HG02588 (cell line): ENCODE results near the gene HIGD2A.

ENCODE experiments used
- ATAC-seq: cut with Tn5 transposase; IDR thresholded peaks from one replicate; pipeline ENCODE4 v1.9.1; 2021; ENCODE audit warnings: mild to moderate bottlenecking, moderate library complexity; ENCODE audit not compliant: unreplicated experiment

HIGD2A gene

DNA sequence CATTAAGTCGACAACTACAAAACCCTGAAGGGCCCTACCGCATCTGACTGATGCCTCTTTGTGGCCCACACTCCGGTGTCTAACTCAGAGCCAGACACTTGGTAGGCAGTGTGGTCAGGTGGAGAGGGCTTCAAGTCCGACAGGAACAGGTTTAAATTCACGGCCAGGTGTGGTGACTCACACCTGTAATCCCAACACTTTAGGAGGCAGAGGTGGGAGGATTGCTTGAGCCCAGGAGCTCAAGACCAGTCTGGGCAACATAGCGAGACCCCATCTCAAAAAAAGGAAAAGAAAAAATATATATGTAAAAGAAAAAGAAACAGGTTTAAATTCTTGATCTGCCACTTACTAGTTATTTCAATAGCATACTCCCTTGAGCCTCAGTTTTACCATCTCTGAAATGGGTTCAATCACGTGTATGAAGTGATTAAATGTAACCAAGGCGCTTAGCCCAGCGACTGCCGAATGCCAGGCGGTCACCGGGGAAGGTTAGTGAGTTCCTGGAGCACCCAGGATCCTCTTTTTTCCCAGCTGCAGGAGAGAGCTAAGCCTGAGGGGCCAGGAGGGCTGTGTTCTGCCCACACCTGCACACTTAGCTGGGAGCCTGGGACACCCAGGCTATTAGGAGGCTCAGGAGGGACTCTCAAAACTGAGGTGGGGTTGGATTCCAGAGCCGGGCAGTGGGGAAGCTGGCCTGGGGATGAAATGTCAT is 26.8 kb downstream of the HIGD2A start:
- ATAC-seq = no peak

DNA sequence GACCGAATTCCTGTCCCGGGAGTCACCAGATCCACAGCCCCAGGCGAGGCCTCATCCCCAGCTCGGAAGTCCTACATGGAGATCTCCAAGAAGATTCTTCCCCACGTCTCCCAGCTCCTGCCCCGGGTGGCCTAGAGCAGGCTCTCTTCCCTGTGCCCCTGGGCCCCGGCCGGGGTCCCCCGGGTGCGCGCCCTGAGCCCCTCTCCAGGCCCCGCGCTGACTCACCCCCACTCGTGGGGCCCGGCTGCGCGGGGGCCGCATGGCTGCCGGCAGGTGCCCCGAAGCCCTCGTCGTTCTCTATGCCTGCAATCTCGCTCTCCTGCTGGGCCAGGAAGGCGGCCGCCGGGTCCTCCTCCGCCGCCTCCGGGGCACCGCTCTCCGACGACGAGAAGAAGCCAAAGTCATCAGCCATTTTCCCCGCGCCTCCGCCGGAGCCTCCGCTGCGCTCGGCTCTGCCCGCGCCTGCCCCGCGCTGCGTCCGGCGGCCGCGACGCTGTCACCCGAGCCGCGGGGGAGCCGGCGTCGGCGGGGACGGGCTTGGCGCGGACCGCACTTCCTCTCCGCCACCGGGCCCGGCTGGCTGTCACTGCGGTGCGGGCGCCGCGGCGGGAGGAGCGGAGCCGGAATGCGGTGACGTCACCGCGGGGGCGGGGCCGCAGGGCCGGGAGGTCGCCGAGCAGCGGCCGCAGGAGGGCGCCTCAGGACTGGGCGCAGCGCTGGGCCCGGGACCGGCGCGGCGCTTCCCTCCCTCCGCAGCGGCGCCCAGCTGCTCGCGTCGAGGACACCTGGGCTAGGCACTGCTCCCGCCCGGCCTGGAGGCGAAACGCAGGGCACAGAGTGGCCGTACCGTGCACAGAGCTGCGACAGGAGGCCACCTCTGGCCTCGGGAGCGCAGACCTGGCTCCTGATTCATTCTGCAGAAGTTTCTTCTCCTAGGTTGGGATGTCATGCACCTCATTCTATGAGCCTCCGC is 27.7 kb downstream of the HIGD2A start, which contains the start of gene CLTB:
TSS of gene CLTB (minus strand) at position 588 of the 973 bp plus-strand sequence. CDS start at position 412, 176 bp downstream.
- ATAC-seq = peak; percentile 92

GRCh38 chr5:176416965-176417364 is 28.4 kb downstream of the HIGD2A start:
- no peak for ATAC-seq

DNA sequence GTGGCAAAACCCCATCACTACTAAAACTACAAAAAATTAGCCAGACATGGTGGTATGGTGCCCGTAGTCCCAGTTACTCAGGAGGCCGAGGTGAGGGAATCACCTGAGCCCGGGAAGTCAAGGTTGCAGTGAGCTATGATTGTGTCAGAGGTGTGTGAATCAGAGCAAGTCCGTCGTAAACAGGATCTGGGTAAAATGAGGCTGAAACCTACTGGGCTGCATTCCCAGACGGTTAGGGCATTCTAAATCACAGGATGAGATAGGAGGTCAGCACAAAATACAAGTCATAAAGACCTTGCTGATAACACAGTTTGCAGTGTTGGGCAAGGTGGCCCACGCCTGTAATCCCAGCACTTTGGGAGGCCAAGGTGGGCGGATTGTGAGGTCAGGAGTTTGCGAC is 29.7 kb downstream of the HIGD2A start:
- ATAC-seq = no peak

DNA sequence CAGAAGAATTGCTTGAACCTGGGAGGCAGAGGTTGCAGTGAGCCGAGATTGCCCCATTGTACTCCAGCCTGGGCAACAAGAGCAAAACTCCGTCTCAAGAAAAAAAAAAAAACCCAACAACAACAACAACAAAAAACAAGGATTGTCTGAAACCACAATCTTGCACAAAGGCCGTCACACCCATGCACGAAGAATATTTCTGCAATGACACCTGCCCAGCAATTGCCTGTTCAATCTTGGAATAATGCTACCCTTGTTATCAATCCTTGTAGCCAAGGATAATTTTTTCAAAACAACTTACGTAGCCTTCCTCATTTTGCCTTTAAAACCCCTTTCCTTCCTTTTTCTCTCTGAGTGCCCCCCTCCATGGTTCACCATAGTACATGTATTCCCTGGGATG is 31.5 kb downstream of the HIGD2A start:
- no peak for ATAC-seq

DNA sequence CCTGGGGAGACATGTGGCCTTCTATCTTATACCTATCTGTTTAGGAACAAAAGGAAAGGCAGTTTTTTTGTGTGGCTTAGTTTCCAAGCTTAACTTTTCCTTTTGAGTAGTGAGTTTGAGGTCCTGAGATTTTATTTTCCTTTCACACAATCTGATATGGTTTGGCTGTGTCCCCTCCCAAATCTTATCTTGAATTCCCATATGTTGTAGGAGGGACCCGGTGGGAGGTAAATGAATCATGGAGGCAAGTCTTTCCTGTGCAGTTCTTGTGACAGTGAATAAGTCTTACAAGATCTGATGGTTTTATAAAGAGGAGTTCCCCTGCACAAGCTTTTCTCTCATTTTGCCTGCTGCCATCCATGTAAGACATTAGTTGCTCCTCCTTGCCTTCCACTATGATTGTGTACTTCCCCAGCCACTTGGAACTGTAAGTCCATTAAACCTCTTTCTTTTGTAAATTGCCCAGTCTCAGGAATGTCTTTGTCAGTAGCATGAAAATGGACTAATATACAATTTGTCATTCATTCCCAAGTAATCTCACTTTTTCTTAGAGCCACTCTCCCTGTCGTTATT is 32.5 kb downstream of the HIGD2A start:
- ATAC-seq = no peak

- ATAC-seq = no peak
Measured at GRCh38 chr5:176424181-176424580, 35.6 kb downstream of the HIGD2A start.

DNA sequence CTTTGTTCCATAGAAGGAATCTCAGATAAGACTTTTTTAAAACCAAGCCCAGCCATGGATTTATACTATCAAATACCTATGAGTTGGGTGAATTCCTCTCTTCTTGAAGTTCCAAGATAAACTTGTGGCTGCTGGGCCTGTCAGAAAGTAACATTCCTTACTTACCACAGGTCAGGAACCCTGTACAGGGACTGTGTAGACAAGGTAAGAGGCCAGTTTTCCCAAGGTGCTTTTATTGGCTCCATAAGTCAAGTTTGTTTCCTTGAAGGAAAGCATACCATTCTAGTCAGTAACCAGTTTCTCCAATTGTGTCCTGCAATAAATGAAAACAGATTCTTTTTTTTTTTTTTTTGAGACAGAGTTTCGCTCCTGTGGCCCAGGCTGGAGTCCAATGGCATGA is 36.6 kb downstream of the HIGD2A start:
- no peak for ATAC-seq

DNA sequence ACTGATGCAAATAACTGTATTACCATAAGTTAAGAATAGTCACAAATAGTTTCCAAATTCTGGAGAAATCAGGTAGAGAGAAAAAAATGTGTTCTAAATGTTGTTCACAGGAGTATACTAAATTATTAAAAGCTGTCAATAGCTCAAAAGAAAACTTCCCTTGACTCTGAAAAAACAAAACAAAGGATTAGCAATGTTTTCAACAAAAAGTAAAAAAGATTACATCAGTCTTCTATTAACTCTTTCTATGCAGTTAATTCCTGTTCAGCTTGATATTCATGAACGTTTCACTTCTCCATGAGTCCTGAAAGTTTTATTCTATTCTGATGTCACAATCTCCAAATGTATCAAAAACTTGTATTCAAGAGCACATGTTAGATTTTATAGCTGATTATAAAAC is 37.2 kb downstream of the HIGD2A start:
- ATAC-seq = no peak

DNA sequence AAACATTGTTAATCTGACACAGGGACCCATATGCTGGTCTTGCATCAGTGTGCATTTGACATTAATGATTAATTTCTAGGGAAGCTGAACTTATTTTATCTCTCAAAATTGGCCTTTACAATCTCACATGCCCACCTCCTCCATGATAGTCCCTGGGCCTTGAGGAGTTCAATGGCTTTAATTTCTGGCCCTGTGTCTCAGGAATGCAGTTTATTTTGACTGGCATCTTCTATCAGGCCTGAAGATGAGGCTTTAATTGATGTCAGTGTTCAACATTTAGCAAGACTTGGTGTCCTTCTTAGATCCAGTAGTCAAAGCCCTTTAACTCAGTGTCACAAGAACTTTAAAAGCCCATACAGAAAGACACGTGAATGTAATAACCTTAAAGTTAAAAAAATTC is 38.3 kb downstream of the HIGD2A start:
- ATAC-seq = no peak

DNA sequence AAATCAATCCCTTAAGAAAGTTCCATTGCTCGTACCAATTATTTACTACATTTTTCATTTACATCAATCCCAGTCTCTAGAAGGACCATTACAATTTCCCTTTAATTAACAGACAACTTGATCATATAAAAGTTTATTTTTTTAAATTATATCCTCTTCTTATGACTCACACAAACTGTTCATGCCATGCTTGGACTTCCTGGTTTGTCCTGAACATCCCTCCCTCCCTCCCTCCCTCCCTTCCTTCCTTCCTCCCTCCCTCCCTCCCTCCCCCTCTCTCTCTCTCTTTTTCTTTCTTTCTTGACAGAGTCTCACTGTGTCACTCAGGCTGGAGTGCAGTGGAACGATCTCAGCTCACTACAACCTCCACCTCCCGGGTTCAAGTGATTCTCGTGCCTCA is 39.4 kb downstream of the HIGD2A start:
- no peak for ATAC-seq

- no peak for ATAC-seq
Measured at GRCh38 chr5:176429972-176430371, 41.4 kb downstream of the HIGD2A start.

DNA sequence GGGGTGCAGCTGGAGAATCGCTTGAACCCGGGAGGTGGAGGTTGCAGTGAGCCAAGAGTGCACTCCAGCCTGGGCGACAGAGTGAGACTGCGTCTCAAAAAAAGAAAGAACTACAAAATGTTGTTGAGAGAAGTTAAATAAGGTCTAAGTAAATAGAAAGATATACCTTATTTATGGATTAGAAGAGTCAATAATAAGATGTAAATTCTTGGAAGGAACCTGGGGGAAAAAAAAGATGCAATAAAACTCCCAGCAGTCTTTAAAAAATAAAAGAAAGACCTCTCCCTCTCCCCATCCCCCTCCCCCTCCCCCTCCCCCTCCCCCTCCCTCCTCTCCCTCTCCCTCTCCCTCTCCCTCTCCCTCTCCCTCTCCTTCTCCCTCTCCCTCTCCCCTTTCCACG is 44.2 kb downstream of the HIGD2A start:
- no peak for ATAC-seq

DNA sequence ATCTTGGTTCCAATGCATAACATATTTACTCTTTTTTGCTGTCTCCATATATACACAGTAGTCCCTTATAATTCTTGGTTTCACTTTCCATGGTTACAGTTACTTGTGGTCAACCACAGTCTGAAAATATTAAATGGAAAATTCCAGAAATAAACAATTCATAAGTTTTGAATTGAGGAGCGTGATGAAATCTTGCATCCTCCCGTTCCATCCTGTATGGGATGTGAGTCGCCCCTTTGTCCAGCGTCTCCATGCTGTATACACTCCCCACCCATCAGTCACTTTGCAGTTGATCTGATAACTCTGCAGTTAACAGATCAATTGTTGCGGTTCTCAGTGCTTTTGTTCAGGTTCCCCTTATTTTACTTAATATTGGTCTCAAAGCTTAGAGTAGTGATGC is 48.1 kb downstream of the HIGD2A start:
- ATAC-seq = no peak

- no peak for ATAC-seq
Measured at GRCh38 chr5:176438959-176439757, 50.6 kb downstream of the HIGD2A start.
